ENCODE measurements around the gene ZPBP2.

Gene ZPBP2

GRCh38 chr17:39861235-39861634 is 6.8 kb upstream of the ZPBP2 start:
- in situ Hi-C loops (cut with HindIII; ENCODE audit: low pct_ligation_motif_present, low sequenced_read_pairs) = no loop called here
- no peak overlapping the region for H3K4me3 ChIP-seq (ENCODE audit: low read depth, low read length)
- H3K27ac ChIP-seq = no peak overlapping the region
- no peaks in the 10 kb centered on the region for H3K36me3 ChIP-seq (replicated peaks)
- H3K27me3 ChIP-seq (replicated peaks) = peaks cover 39% of the 10 kb centered on the region
- TF ChIP-seq CTCF (IDR thresholded peaks at IDR 0.05; ENCODE audit: low read depth, low read length, missing control alignments) = no peak
- DNase-seq = no peak

- Histone ChIP-seq H3K27ac (no peak overlapping the region), H3K27me3 (replicated peaks) (peaks cover 48% of the 10 kb centered on the region)
- no peak for TF ChIP-seq CTCF (IDR thresholded peaks at IDR 0.05; ENCODE audit: low read depth, low read length, missing control alignments)
Measured at GRCh38 chr17:39863244-39863917, 4.6 kb upstream of the ZPBP2 start.

GRCh38 chr17:39863918-39864746 is 3.9 kb upstream of the ZPBP2 start, which contains the start of gene IKZF3:
TSS of gene IKZF3 (minus strand) at chr17:39864312. CDS start at chr17:39864126, 186 bp downstream.
- Histone ChIP-seq H3K4me3 (ENCODE audit: low read depth, low read length) (no peak within 1 kb of the TSS), H3K27me3 (replicated peaks) (peaks cover 48% of the 10 kb centered on the region), H3K27ac (no peak within 1 kb of the TSS), H3K36me3 (replicated peaks) (no peaks in the 10 kb centered on the region)
- in situ Hi-C loops (cut with HindIII; ENCODE audit: low pct_ligation_motif_present, low sequenced_read_pairs) = no loop called here
- no peak for DNase-seq
- TF ChIP-seq CTCF (IDR thresholded peaks at IDR 0.05; ENCODE audit: low read depth, low read length, missing control alignments) = no peak

More at GRCh38 chr17:39863244-39863917, 4.6 kb upstream of the ZPBP2 start:
- DNase-seq = no peak
- Histone ChIP-seq H3K36me3 (replicated peaks) (no peaks in the 10 kb centered on the region), H3K4me3 (ENCODE audit: low read depth, low read length) (no peak overlapping the region)
- in situ Hi-C loops (cut with HindIII; ENCODE audit: low pct_ligation_motif_present, low sequenced_read_pairs) = no loop called here

- no peaks in the 10 kb centered on the region for H3K36me3 ChIP-seq (replicated peaks)
- DNase-seq = no peak
- H3K27me3 ChIP-seq (replicated peaks) = peaks cover 45% of the 10 kb centered on the region
- H3K27ac ChIP-seq = no peak overlapping the region
- TF ChIP-seq CTCF (IDR thresholded peaks at IDR 0.05; ENCODE audit: low read depth, low read length, missing control alignments) = no peak
- in situ Hi-C loops (cut with HindIII; ENCODE audit: low pct_ligation_motif_present, low sequenced_read_pairs) = no loop called here
- H3K4me3 ChIP-seq (ENCODE audit: low read depth, low read length) = no peak overlapping the region
Measured at GRCh38 chr17:39866013-39866730, 1.8 kb upstream of the ZPBP2 start.

- DNase-seq = no peak
- Histone ChIP-seq H3K36me3 (replicated peaks) (no peaks in the 10 kb centered on the region), H3K27me3 (replicated peaks) (peaks cover 42% of the 10 kb centered on the region), H3K4me3 (ENCODE audit: low read depth, low read length) (no peak overlapping the region), H3K27ac (no peak overlapping the region)
- TF ChIP-seq CTCF (IDR thresholded peaks at IDR 0.05; ENCODE audit: low read depth, low read length, missing control alignments) = no peak
- in situ Hi-C loops (cut with HindIII; ENCODE audit: low pct_ligation_motif_present, low sequenced_read_pairs) = no loop called here
Measured at GRCh38 chr17:39867084-39867879, 720 bp upstream of the ZPBP2 start.
